GM12878 (cell line): ENCODE results near the gene CNGB1. TPM values are rescaled to one million over a fixed set of nuclear protein-coding genes. Genes with fewer than 3 reads are reported as not detected.

Source experiments
- ATAC-seq: fragments of 200-7000 bp; cut with Tn5 transposase; 3 replicates; pipeline ENCODE4 v1.9.1; 2020; ENCODE audit warnings: mild to moderate bottlenecking, moderate library complexity
- BruUV-seq: library from RNA; stranded (reverse); fragments of 400-500 nt; replicated peaks from 2 replicates; lab custom pipeline; 2021; lab: Mats Ljungman, UMichigan
- CTCF ChIA-PET: fragments of 300-600 bp; sonication (Branson Sonifier 250); formaldehyde crosslinking; extraction: SDS; loops from one replicate; lab custom pipeline; 2021; ENCODE audit warnings: inconsistent platforms; lab: Yijun Ruan, JAX
- POLR2A ChIA-PET: fragments of 350-600 bp; formaldehyde crosslinking; extraction: SDS; loops from one replicate; lab custom pipeline; 2021; ENCODE audit warnings: inconsistent platforms; lab: Charles Lee
- RAD21 ChIA-PET: fragments of 300-600 bp; sonication (Branson Sonifier 250); formaldehyde crosslinking; loops from one replicate; lab custom pipeline; 2023; ENCODE audit warnings: antibody characterized with exemption; ENCODE audit not compliant: unreplicated experiment; lab: Charles Lee
- SMC1A ChIA-PET: fragments of 300-600 bp; sonication (Branson Sonifier 250); formaldehyde crosslinking; loops from one replicate; lab custom pipeline; 2023; ENCODE audit not compliant: unreplicated experiment, uncharacterized antibody; lab: Charles Lee
- DNase-seq: peaks from one replicate; pipeline ENCODE4 v3.0.0-alpha.2; 2011; ENCODE audit warnings: low read depth, low spot score
- FAIRE-seq: peaks from 3 replicates; lab custom pipeline; 2011; peaks lifted over from hg19 to GRCh38; lab: Jason Lieb, UNC
- H2AFZ ChIP-seq: 2 replicates; pipeline ENCODE4 v1.6.0; 2011; ENCODE audit warnings: low read depth, low read length, control low read depth; ENCODE audit not compliant: control insufficient read depth
- H3K27ac ChIP-seq: 2 replicates; pipeline ENCODE4 v1.5.1; 2011; ENCODE audit warnings: control low read depth; ENCODE audit not compliant: control insufficient read depth, insufficient read depth
- H3K27me3 ChIP-seq, 2 experiments: replicated peaks in 1 of 2; 2 replicates each; pipeline versions ENCODE4 v1.6.0 to v1.6.1; 2011; ENCODE audit warnings: low read length in 1 of 2; ENCODE audit not compliant: control insufficient read depth in 2 of 2, insufficient read depth in 2 of 2
- H3K36me3 ChIP-seq, 2 experiments: 2 replicates each; pipeline ENCODE4 v1.5.1; 2011; ENCODE audit warnings: low read length in 1 of 2; ENCODE audit not compliant: control insufficient read depth in 2 of 2, insufficient read depth in 2 of 2
- H3K4me1 ChIP-seq: 2 replicates; pipeline ENCODE4 v1.6.1; 2011; ENCODE audit warnings: mild to moderate bottlenecking, low read length, moderate library complexity, mixed read lengths; ENCODE audit not compliant: control insufficient read depth, insufficient read depth
- H3K4me2 ChIP-seq: 2 replicates; pipeline ENCODE4 v1.6.0; 2011; ENCODE audit warnings: control low read depth; ENCODE audit not compliant: control insufficient read depth, insufficient read depth
- H3K4me3 ChIP-seq: fragments of 200-600 bp; sonication (generic); 2 replicates; pipeline ENCODE4 v1.5.1; 2016
- H3K79me2 ChIP-seq: 2 replicates; pipeline ENCODE4 v1.6.0; 2011; ENCODE audit warnings: low read length; ENCODE audit not compliant: control insufficient read depth, insufficient read depth
- H3K9ac ChIP-seq: 2 replicates; pipeline ENCODE4 v1.8.0; 2011; ENCODE audit warnings: low read length, control low read depth, mixed read lengths; ENCODE audit not compliant: control insufficient read depth, insufficient read depth
- H3K9me3 ChIP-seq: replicated peaks from 3 replicates; pipeline ENCODE4 v1.5.1; 2011; ENCODE audit warnings: mild to moderate bottlenecking, low read length; ENCODE audit not compliant: control insufficient read depth, insufficient read depth
- H4K20me1 ChIP-seq: 2 replicates; pipeline ENCODE4 v1.6.0; 2011; ENCODE audit not compliant: control insufficient read depth, insufficient read depth
- BCL11A ChIP-seq: IDR thresholded peaks from 2 replicates; pipeline ENCODE4 v1.6.1; 2011; ENCODE audit warnings: low read depth, low read length
- BHLHE40 ChIP-seq, 2 experiments: fragments of 450-650 bp in 1 of 2; IDR thresholded peaks; 2 replicates each; pipeline ENCODE4 v1.6.1; 2011 to 2017; ENCODE audit warnings: low read depth in 2 of 2, borderline replicate concordance in 1 of 2, improper control_type of control experiment in 1 of 2, low read length in 1 of 2, mild to moderate bottlenecking in 1 of 2
- CTCF ChIP-seq, 3 experiments: IDR thresholded peaks in 2 of 3; conservative IDR thresholded peaks in 1 of 3; 2 replicates each; pipeline ENCODE4 v1.5.1; 2011; ENCODE audit warnings: low read depth in 3 of 3, low read length in 3 of 3, mild to moderate bottlenecking in 3 of 3, control low read depth in 2 of 3, moderate library complexity in 2 of 3, inconsistent platforms in 1 of 3, mixed read lengths in 1 of 3; ENCODE audit not compliant: control insufficient read depth in 2 of 3, insufficient read depth in 1 of 3; ENCODE audit errors: extremely low read depth in 1 of 3
- E4F1 ChIP-seq: fragments of 450-650 bp; IDR thresholded peaks from 2 replicates; pipeline ENCODE4 v1.6.1; 2018; ENCODE audit warnings: borderline replicate concordance, mild to moderate bottlenecking; ENCODE audit not compliant: partially characterized antibody
- KAT2A ChIP-seq: conservative IDR thresholded peaks from 2 replicates; pipeline ENCODE4 v1.6.1; 2011; ENCODE audit warnings: low read depth, low read length; ENCODE audit not compliant: control insufficient read depth
- MEF2B ChIP-seq: fragments of 450-650 bp; IDR thresholded peaks from 2 replicates; pipeline ENCODE4 v1.6.1; 2018; ENCODE audit warnings: mild to moderate bottlenecking, moderate library complexity; ENCODE audit not compliant: partially characterized antibody, poor library complexity, severe bottlenecking
- NFYB ChIP-seq: IDR thresholded peaks from 2 replicates; pipeline ENCODE4 v1.6.1; 2011; ENCODE audit warnings: low read depth, mild to moderate bottlenecking, low read length, improper control_type of control experiment, moderate library complexity; ENCODE audit not compliant: insufficient read depth
- NR2F1 ChIP-seq: fragments of 450-650 bp; conservative IDR thresholded peaks from 2 replicates; pipeline ENCODE4 v1.6.1; 2017; ENCODE audit warnings: mild to moderate bottlenecking
- RAD21 ChIP-seq: IDR thresholded peaks from 2 replicates; pipeline ENCODE4 v1.6.1; 2011; ENCODE audit warnings: mild to moderate bottlenecking, low read depth, low read length, moderate library complexity; ENCODE audit not compliant: insufficient read depth
- SIX5 ChIP-seq: IDR thresholded peaks from 2 replicates; pipeline ENCODE4 v1.6.1; 2011; ENCODE audit warnings: mild to moderate bottlenecking, low read depth, low read length, moderate library complexity; ENCODE audit not compliant: severe bottlenecking
- YBX1 ChIP-seq: fragments of 450-650 bp; IDR thresholded peaks from 2 replicates; pipeline ENCODE4 v1.6.1; 2016; ENCODE audit warnings: antibody characterized with exemption
- ZNF592 ChIP-seq: fragments of 450-650 bp; IDR thresholded peaks from 2 replicates; pipeline ENCODE4 v1.6.1; 2017; ENCODE audit warnings: mild to moderate bottlenecking, moderate library complexity
- WGBS: methylation state at CpG from one replicate; pipeline ENCODE4 v1.1.6; 2016; ENCODE audit warnings: low lambda C conversion rate; ENCODE audit not compliant: insufficient replicate concordance, insufficient coverage; ENCODE audit errors: missing lambda C conversion rate; 5-methylcytosine and 5-hydroxymethylcytosine counted together
- in situ Hi-C: fragments of 300-500 bp; cut with MboI; formaldehyde crosslinking; loops from 9 replicates; pipeline ENCODE4 v1.14.3; 2018; ENCODE audit warnings: mixed read lengths
- intact Hi-C: fragments of 100-400 bp; cut with micrococcal nuclease; formaldehyde crosslinking; loops from one replicate; pipeline ENCODE4 v1.14.2; 2022; ENCODE audit not compliant: unreplicated experiment
- polyA plus RNA-seq, 11 experiments: library from polyadenylated mRNA; depleted of rRNA in 4 of 11; unstranded in 6 of 11; stranded (reverse) in 5 of 11; fragments of >200 nt; fragmentation: Nextera tagmentation in 4 of 11; fragmentation: Illumina TruSeq in 1 of 11; extraction: Ambion mirVana in 4 of 11; extraction: Trizol in 1 of 11; gene quantifications; 1 replicate in 1 of 11; 2 replicates in 10 of 11; pipeline versions ENCODE4 v1.2.1 to v1.2.3, GENCODE V29; 2011 to 2016; ENCODE audit warnings: inconsistent platforms in 2 of 11, missing spikeins in 2 of 11, low read depth in 1 of 11
- total RNA-seq, 4 experiments: library from RNA; depleted of rRNA in 3 of 4; stranded (reverse); fragments of >200 nt in 3 of 4; fragmentation: Illumina TruSeq in 1 of 4; extraction: Trizol in 1 of 4; gene quantifications; 2 replicates each; pipeline versions ENCODE4 v1.2.1 to v1.2.3, GENCODE V29; 2013 to 2021
- TF ChIP-seq, protein P1 (sequence below): IDR thresholded peaks from 2 replicates; pipeline ENCODE4 v1.6.1; 2012; ENCODE audit warnings: low read depth, low read length, improper control_type of control experiment

Gene CNGB1
- total and polyA plus RNA-seq, 10 of the 15 experiments (the other 5 are each of a cell fraction or from before 2014, with no cell fraction given): 0.03 TPM; not detected in 9

- TF ChIP-seq NFYB: no peak
- TF ChIP-seq, protein P1, sequence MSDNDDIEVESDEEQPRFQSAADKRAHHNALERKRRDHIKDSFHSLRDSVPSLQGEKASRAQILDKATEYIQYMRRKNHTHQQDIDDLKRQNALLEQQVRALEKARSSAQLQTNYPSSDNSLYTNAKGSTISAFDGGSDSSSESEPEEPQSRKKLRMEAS: no peak
These were observed 66.8 kb downstream of the CNGB1 start (continued) for GRCh38 chr16:57904101-57904500.

DNA sequence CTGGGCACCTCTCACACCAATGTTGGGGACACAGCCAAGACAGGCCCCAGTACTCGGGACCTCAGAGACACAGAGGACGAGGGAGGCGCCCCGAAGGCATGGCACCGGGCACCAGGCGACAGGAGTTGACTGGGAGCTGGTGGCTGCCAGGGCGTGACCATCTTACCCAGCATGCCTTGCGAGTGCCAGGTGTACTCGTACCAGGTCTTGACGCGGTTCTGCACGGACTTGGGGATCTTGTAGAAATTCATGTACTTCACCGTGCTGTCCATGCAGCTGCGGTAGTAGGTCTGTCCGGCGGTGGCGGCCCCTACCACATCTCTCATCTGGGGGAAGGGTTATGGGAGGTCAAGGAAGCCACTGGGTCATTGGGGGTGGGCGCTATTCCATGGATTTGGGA, 67.3 kb downstream of the CNGB1 start:
- SMC1A ChIA-PET: no interaction called here
- no peak overlapping the region for H3K4me3 ChIP-seq
- no peak for ATAC-seq
- H3K4me2 ChIP-seq: no peak overlapping the region
- no TSS peak for BruUV-seq
- H2AFZ ChIP-seq: no peak overlapping the region
- H3K9me3 ChIP-seq: no peaks in the 10 kb centered on the region
- CTCF ChIA-PET: no interaction called here
- WGBS: 47% methylated on average over 18 of the region's 18 CpGs
- H4K20me1 ChIP-seq: no peaks in the 10 kb centered on the region
- no peak for FAIRE-seq
- RAD21 ChIA-PET: no interaction called here
- H3K27me3 ChIP-seq: peaks cover 0 to 1% of the 10 kb centered on the region in 2 experiments; a peak in 2 of 4 replicates
- intact Hi-C loops: loop anchor here (10.0 kb wide), 1 partner anchor 401 kb away; no protein-coding TSS in a partner anchor
- no peak overlapping the region for H3K9ac ChIP-seq
- in situ Hi-C loops: no loop called here
- no peaks in the 10 kb centered on the region for H3K4me1 ChIP-seq
- POLR2A ChIA-PET: no interaction called here
- H3K79me2 ChIP-seq: no peaks in the 10 kb centered on the region
- H3K27ac ChIP-seq: no peak overlapping the region
- no peaks in the 10 kb centered on the region for H3K36me3 ChIP-seq
- DNase-seq: no peak
- no peak for TF ChIP-seq E4F1
- TF ChIP-seq SIX5: no peak
- no peak for TF ChIP-seq KAT2A
- TF ChIP-seq BHLHE40 (IDR thresholded peaks at IDR 0.05; ENCODE audit: borderline replicate concordance in 1 of 2, low read depth in 2 of 2, low read length in 1 of 2): no peak
- no peak for TF ChIP-seq BCL11A
- TF ChIP-seq ZNF592: no peak
- no peak for TF ChIP-seq CTCF (IDR thresholded peaks at IDR 0.05 in 2 of 3, conservative IDR thresholded peaks at IDR 0.05 in 1 of 3; ENCODE audit: control insufficient read depth in 2 of 3, extremely low read depth in 1 of 3, insufficient read depth in 1 of 3, low read depth in 3 of 3, low read length in 3 of 3)
- no peak for TF ChIP-seq NR2F1
- TF ChIP-seq YBX1: no peak
- TF ChIP-seq MEF2B: no peak
- no peak for TF ChIP-seq RAD21
